COR-L47 (cell line): Measurements from ENCODE around the gene PCF11.
A peak's percentile ranks its signal among the peaks of the same experiment; 100 is the strongest.
"Not testable (repeated sequence)": the region's sequence is repeated elsewhere in the genome, so short reads cannot be mapped to it uniquely, and the experiment has no call there.

Experiments used
- DNase-seq: peaks from one replicate; lab custom pipeline; 2025; lab: John Stamatoyannopoulos, UW

PCF11 gene

GRCh38 chr11:83193315-83194280 is 36.7 kb downstream of the PCF11 start, which contains the start of gene ANKRD42:
Gene ANKRD42 (plus strand): TSS chr11:83193712. CDS start chr11:83194671, 959 bp downstream.
- DNase-seq = peak; percentile 90

GRCh38 chr11:83194281-83195142 is 37.6 kb downstream of the PCF11 start:
- no peak for DNase-seq

GRCh38 chr11:83195143-83195466 is 38.2 kb downstream of the PCF11 start:
- no peak for DNase-seq

GRCh38 chr11:83195649-83196048 is 38.7 kb downstream of the PCF11 start:
- DNase-seq = no peak

GRCh38 chr11:83200035-83200434 is 43.1 kb downstream of the PCF11 start:
- no peak for DNase-seq

GRCh38 chr11:83205608-83206185 is 48.8 kb downstream of the PCF11 start:
- no peak for DNase-seq

- no peak for DNase-seq
Observed at GRCh38 chr11:83206221-83206620, 49.3 kb downstream of the PCF11 start.

GRCh38 chr11:83206771-83207382 is 49.9 kb downstream of the PCF11 start:
- DNase-seq = not testable (repeated sequence)

GRCh38 chr11:83219095-83219494 is 62.2 kb downstream of the PCF11 start:
- DNase-seq = no peak

- no peak for DNase-seq
Observed at GRCh38 chr11:83220260-83220659, 63.3 kb downstream of the PCF11 start.

GRCh38 chr11:83221694-83222093 is 64.8 kb downstream of the PCF11 start:
- DNase-seq = no peak

- DNase-seq = no peak
Observed at GRCh38 chr11:83222499-83222898, 65.6 kb downstream of the PCF11 start.

- no peak for DNase-seq
Observed at GRCh38 chr11:83223457-83223856, 66.5 kb downstream of the PCF11 start.

- no peak for DNase-seq
Observed at GRCh38 chr11:83235825-83236224, 78.9 kb downstream of the PCF11 start.
